Tongue (tissue), 2 donors: ENCODE results near the gene AKAP6. TPM values are rescaled to one million over a fixed set of nuclear protein-coding genes. Genes with fewer than 3 reads are reported as not detected.

Experiments used
- DNase-seq: peaks from one replicate; pipeline ENCODE4 v3.0.0-alpha.2; 2015
- total RNA-seq: library from RNA; depleted of rRNA; stranded (reverse); fragments of >200 nt; gene quantifications from one replicate; pipeline ENCODE4 v1.2.3, GENCODE V29; 2014

Gene AKAP6
- total RNA-seq, 1 donor from 2014 or later = 230 TPM

- peak; percentile 24 for DNase-seq
Observed at GRCh38 chr14:32330351-32331111, 1.4 kb downstream of the AKAP6 start.

DNA sequence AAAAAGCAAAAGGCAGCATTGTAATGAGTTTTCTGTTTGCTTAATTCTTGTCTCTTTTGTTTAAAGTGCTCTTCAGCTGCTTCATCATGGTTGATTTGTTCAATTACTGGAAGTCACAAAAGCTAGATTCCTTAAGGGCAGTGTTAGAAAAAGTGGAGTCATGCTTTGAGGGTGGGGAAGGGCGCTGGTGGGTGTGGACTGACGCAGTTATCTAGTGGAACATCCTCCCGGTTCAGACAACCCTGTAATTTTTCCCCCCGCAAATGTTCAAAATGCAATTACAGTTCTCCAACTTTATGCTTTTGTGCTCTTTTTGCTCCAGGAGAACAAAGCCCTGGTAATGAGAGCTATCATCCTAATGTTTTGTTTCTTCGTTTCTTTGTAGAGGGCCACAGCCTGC lies 2.1 kb downstream of the AKAP6 start:
- DNase-seq = peak; percentile 59

DNA sequence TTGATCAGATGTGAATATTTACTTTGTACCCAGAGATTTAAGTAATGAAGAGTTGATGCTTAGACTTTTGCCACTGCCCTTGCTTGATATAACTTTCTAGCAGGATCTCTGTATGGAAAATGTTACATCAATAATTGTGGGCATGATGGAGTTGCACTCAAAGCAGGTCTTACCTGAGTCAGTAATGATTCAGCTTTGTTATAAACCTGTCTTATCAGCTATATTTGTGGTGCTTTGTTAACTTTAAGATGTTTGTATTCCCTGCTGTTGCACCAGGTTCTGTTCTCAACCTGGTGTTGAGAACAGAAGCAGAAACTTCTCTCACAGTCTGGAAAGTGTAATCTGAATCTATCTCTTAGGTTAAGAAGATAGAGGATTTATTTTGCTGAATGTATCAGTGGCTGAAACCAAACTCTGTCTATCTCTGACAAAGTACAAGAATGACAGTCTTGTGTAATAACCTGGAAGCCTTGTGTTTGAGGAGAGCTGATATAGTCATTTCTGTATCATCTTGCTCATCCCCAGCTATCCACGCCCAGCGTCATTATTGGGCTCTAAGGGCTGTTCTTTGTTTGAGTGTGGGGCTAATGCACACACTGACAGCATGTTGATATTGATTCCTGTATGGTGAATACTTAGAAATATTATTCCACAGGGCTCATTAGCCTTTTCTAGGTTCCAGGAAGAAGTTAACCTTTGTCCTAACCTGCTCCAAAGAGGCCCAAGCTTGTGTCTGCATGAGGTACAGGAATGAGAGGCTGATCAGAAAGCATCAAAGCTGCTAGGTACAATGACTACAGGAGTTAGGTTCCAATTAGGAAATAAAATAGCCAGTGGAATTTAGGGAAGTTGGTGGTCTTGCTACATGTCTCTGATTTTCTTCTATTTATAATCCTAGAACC lies 3.6 kb downstream of the AKAP6 start:
- DNase-seq = no peak

DNA sequence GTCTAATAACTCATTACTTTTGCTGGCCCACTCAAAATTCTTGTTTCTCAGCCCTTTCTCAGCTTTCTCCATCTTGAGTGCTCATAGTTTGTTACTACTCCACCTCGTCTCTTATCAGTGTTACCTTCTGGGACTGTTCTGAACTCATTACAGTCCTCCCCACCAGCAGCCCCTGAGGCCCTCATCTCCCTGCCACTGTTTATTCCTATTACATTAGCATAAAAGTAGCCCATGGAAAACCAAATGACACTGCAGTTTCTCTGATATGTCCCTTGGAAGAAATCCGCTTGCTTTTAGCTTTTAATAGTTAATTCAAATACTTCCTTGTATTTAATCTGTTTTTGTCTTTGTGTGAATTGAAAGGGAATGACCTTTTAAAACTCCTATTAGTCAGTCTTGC lies 7.6 kb downstream of the AKAP6 start:
- DNase-seq = no peak

GRCh38 chr14:32337759-32338158 lies 8.7 kb downstream of the AKAP6 start:
- no peak for DNase-seq

DNA sequence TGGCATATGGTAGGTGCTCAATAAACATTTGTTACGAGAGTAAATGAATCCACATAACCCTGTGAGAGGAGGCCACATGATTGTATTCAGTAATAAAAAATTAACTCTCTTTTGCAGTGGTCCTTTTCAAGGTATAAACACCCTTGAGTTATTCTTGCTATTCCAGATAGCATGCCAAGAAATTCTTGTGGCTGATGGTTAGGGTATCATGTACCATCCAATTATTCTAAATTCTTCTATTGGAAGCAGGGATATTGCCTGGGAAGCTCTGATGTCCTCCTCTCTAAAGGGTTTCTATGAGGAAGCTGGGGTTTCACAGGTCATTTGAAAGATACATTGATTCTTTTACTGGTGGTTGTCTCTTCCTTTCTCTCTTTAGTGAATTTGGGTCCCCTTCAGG lies 10.1 kb downstream of the AKAP6 start:
- no peak for DNase-seq

GRCh38 chr14:32341947-32342846 lies 13.1 kb downstream of the AKAP6 start:
- no peak for DNase-seq

DNA sequence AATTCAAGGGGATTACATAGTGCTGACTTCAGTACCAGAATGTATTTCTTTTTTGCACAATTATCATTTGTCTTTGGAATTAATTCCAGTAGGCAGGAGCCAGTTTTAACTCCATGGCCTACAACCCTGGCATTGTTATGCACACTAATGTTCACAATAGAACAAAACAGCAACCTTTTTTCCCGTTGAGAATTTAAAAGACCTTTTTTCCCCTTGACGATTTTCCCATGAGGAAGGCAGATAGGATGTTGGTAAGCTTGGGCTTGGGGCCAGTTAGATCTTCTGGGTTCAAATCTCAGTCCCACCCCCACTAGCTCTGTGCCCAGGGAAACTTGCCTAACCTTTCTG lies 13.7 kb downstream of the AKAP6 start:
- no peak for DNase-seq

- no peak for DNase-seq
Observed at GRCh38 chr14:32343926-32344430, 14.9 kb downstream of the AKAP6 start.

DNA sequence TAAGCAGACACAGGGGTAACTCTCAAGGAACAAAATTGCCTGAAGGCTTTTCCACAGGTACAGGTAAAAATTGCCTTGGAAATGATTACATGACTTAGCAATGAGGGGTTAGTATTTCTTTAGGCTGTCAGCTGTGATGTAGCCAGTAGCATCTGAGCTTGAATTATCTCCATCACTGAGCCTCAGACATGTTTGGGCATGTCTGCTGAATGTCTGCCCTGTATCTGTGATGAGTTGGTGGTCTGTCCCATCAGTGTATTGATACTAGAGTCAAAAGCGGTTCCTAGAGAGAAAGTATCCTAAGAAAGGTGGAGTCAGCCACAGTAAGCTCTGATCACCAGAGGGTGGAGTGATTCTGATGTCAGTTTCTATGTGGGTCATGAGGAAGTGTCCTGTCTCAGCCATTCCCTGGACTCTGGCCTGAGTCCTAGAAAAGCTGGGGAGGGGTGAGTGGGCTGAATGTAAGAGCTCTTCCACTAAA lies 16.3 kb downstream of the AKAP6 start:
- peak; percentile 38 for DNase-seq

DNA sequence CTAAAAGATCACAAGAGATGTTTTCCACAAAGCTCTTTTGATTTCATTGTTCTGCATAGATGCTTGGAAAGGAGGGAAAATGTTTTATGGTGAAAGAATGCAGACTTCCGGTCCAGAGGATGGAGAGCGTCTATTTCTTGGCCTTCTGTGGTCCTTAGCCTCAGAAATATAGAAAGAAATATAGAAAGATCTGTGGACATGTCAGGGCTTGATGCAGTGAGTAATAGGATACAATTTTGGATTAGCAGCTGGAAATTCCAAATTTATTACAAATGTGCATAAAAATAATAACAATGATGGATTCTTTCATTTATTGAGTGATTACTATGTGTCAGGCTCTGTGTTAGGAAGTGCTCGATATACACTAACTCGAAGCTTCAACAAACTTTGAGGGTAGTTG lies 20.2 kb downstream of the AKAP6 start:
- DNase-seq = no peak

DNA sequence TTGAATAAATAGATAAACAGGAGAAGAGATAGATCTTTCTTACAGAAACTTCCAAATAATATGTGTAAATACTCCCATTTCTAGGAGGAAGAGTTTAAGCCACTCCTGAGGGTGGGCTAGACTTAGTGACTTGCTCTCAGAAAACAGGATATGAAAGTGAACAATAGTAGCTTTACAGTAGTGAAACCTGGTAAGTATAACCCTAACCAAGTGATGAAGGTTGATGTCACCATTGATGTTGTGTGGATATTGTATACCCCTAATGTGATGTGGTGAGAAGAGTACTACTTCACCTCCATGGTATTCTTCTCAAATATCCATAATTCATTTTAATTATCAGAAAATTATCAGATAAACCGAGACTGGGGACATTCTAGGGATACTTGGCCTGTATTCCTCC lies 20.9 kb downstream of the AKAP6 start:
- no peak for DNase-seq

- DNase-seq = no peak
Observed at GRCh38 chr14:32352631-32353030, 23.5 kb downstream of the AKAP6 start.

- DNase-seq = no peak
Observed at GRCh38 chr14:32354716-32355115, 25.6 kb downstream of the AKAP6 start.

DNA sequence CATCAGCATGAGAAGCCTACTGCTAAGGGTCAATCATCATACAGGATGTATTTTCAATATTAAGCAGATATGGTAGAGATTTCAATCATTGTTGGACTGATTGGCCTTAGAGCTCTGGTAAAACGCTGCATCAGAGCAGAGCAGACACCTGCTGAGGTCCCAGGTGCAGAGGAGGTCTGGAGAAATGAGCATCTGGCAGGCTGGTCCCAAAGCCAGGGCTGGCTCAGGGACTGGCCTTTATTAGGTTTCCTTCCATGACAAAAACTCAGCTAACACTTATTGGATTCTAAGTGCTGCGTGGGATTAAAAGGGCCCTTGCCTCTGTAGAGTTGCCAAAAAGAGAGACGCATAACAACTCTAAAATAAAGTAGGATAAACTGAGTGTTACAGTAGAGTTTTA lies 29.7 kb downstream of the AKAP6 start:
- DNase-seq = no peak

- DNase-seq = no peak
Observed at GRCh38 chr14:32361674-32362073, 32.6 kb downstream of the AKAP6 start.

GRCh38 chr14:32363761-32364160 lies 34.7 kb downstream of the AKAP6 start:
- DNase-seq = no peak

DNA sequence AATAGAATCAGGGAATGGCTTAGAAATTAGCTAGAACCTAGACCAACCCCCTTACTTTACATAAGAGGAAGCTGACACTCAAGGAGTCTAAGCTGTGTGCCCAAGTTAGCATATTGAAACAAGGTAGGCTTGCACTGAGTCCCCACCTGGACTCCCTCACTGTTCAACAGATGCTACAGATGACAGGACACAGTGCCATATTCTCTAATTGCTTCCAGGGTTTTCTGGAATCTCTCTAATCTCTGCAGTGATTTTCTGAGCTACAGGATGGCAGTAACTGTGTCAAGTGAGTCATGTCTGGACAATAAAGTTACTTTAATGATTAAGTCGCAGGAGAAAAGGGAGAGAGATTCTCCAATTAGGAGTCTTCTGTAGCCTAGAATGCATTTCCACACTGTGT lies 35.8 kb downstream of the AKAP6 start:
- no peak for DNase-seq

GRCh38 chr14:32366256-32366879 lies 37.3 kb downstream of the AKAP6 start:
- peak; percentile 57 for DNase-seq

DNA sequence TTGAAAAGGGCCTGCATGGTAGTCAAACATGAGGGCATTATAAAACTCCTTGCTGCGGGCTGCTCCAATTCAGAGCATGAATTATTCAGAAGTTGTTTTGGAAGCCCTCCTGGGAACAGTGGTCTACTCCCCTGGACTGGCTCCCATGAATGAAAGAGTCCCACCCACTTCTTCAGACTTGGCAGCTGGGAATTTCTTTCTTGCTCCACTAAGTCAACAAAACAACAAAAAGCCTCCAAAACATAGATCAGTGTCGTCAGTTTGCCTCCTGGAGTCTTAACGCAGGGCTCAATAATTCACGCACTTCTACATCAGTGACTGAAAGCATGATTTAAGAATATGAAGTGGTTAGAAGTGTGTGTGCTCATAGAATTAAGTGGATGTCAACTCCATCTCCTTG lies 37.9 kb downstream of the AKAP6 start:
- DNase-seq = peak; percentile 34

GRCh38 chr14:32367516-32367915 lies 38.4 kb downstream of the AKAP6 start:
- DNase-seq = no peak

- DNase-seq = no peak
Observed at GRCh38 chr14:32368107-32368506, 39.0 kb downstream of the AKAP6 start.
